OCI-LY3 (cell line): ENCODE data around the gene EPS8.

Experiments
- H2AFZ ChIP-seq: fragments of 200-600, 300-600 bp; shearing (Covaris generic); 2 replicates; pipeline ENCODE4 v1.6.0; 2014; ENCODE audit warnings: antibody characterized with exemption, low read depth, low read length
- H3K27ac ChIP-seq: fragments of 200-600, 300-600 bp; sonication (generic); 2 replicates; pipeline ENCODE4 v1.5.1; 2014; ENCODE audit warnings: mild to moderate bottlenecking, low read length, moderate library complexity, mixed read lengths
- H3K27me3 ChIP-seq: fragments of 200-600, 300-600 bp; sonication (generic); 2 replicates; pipeline ENCODE4 v1.6.1; 2014; ENCODE audit warnings: low read depth, low read length, mixed read lengths
- H3K36me3 ChIP-seq: fragments of 200-600, 300-600 bp; sonication (generic); replicated peaks from 2 replicates; pipeline ENCODE3; 2014; ENCODE audit warnings: low read depth, low read length, mixed read lengths
- H3K4me1 ChIP-seq: fragments of 300-600, 200-600 bp; sonication (generic); 2 replicates; pipeline ENCODE4 v1.6.1; 2014; ENCODE audit warnings: low read length, mixed read lengths
- H3K4me2 ChIP-seq: fragments of 200-600, 300-600 bp; sonication (generic); 2 replicates; pipeline ENCODE4 v1.6.1; 2014; ENCODE audit warnings: low read length, mixed read lengths
- H3K4me3 ChIP-seq: fragments of 300-600, 200-600 bp; sonication (generic); 2 replicates; pipeline ENCODE4 v1.5.1; 2014; ENCODE audit warnings: antibody characterized with exemption, mild to moderate bottlenecking, low read length, moderate library complexity
- H3K79me2 ChIP-seq: fragments of 300-600, 200-600 bp; shearing (Covaris generic); 2 replicates; pipeline ENCODE4 v1.6.1; 2014; ENCODE audit warnings: mild to moderate bottlenecking, low read length, mixed read lengths
- H3K9ac ChIP-seq: fragments of 300-600, 200-600 bp; shearing (Covaris generic); 2 replicates; pipeline ENCODE4 v1.6.0; 2014; ENCODE audit warnings: mild to moderate bottlenecking, low read length, moderate library complexity
- H3K9me3 ChIP-seq: fragments of 200-600, 300-600 bp; shearing (Covaris generic); 2 replicates; pipeline ENCODE4 v1.6.1; 2014; ENCODE audit warnings: low read length, mixed read lengths; ENCODE audit not compliant: insufficient read depth
- H4K20me1 ChIP-seq: fragments of 200-600, 300-600 bp; sonication (generic); 2 replicates; pipeline ENCODE4 v1.6.1; 2016; ENCODE audit warnings: low read length, mixed read lengths; ENCODE audit not compliant: insufficient read depth
- EZH2phosphoT487 ChIP-seq: fragments of 200-600 bp; shearing (Covaris generic); IDR thresholded peaks from 2 replicates; pipeline ENCODE4 v1.6.1; 2018; ENCODE audit warnings: antibody characterized with exemption, mixed run types, low read depth
- TF ChIP-seq, protein P1 (sequence below): fragments of 200-600, 300-600 bp; sonication (generic); IDR thresholded peaks from 2 replicates; pipeline ENCODE4 v1.5.1; 2014; ENCODE audit warnings: antibody characterized with exemption, low read length, low read depth

EPS8 gene

DNA sequence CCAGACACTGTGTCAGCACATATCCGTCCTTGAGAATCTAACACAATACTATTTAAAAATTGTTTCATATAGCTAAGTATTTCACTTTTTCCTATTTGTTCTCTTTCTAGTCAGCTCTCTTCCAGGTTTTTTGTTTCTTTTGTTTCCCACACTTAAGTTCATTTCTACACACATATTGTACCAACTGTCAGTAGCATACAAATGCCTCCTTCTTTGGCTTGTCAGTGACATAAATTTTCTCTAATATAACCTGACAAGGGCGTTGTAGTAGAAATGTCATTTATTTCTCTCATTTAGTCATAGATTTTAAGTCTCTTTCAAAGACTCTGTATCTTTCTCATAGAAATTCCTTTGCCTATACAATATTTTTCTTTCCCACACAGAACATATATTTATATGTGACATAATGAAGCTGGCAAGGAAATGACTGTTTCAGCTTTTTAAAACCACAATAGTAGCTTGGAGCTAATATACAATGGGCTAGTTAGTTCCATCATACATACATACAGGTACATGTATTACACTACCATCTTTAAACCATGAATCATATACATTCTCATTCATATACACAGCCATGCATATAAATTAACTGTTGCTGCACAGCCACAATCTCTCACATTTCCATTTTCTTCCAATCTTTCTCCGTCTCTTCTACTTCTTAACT, 42.3 kb upstream of the EPS8 start:
- TF ChIP-seq, protein P1, sequence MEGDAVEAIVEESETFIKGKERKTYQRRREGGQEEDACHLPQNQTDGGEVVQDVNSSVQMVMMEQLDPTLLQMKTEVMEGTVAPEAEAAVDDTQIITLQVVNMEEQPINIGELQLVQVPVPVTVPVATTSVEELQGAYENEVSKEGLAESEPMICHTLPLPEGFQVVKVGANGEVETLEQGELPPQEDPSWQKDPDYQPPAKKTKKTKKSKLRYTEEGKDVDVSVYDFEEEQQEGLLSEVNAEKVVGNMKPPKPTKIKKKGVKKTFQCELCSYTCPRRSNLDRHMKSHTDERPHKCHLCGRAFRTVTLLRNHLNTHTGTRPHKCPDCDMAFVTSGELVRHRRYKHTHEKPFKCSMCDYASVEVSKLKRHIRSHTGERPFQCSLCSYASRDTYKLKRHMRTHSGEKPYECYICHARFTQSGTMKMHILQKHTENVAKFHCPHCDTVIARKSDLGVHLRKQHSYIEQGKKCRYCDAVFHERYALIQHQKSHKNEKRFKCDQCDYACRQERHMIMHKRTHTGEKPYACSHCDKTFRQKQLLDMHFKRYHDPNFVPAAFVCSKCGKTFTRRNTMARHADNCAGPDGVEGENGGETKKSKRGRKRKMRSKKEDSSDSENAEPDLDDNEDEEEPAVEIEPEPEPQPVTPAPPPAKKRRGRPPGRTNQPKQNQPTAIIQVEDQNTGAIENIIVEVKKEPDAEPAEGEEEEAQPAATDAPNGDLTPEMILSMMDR, result no peak
- no peak for TF ChIP-seq EZH2phosphoT487
- Histone ChIP-seq H3K9me3 (no peaks in the 10 kb centered on the region), H3K27ac (no peak overlapping the region), H3K79me2 (no peaks in the 10 kb centered on the region), H3K27me3 (no peaks in the 10 kb centered on the region), H4K20me1 (no peaks in the 10 kb centered on the region), H3K9ac (no peak overlapping the region), H3K36me3 (no peaks in the 10 kb centered on the region), H3K4me2 (no peak overlapping the region), H3K4me1 (no peaks in the 10 kb centered on the region), H3K4me3 (no peak overlapping the region), H2AFZ (no peak overlapping the region)

DNA sequence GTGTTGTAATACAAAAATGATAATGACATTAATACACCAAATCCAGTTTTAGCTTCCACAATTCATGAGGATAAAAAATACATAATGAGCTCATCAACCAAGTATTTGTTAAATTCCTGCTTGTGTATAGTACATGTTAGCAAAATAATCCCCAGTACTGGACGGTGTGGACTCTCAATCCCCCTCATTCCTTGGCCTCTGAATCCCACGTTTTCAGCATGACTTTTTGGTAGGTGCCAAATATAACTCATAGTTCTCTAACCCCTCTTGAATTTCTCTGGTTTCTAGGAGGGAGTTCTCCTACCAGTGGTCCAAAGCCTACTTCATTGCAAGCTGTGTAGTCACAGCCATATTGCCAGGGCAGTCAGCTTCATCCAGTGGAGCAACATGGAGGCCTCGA, 41.4 kb upstream of the EPS8 start:
- no peak overlapping the region for H3K27ac ChIP-seq
- no peaks in the 10 kb centered on the region for H3K79me2 ChIP-seq
- H3K4me3 ChIP-seq, result no peak overlapping the region
- H2AFZ ChIP-seq, result no peak overlapping the region
- no peaks in the 10 kb centered on the region for H3K27me3 ChIP-seq
- no peaks in the 10 kb centered on the region for H3K9me3 ChIP-seq
- H3K4me1 ChIP-seq, result no peaks in the 10 kb centered on the region
- no peak overlapping the region for H3K4me2 ChIP-seq
- H3K36me3 ChIP-seq, result no peaks in the 10 kb centered on the region
- TF ChIP-seq, protein P1, result no peak
- H3K9ac ChIP-seq, result no peak overlapping the region
- H4K20me1 ChIP-seq, result no peaks in the 10 kb centered on the region

DNA sequence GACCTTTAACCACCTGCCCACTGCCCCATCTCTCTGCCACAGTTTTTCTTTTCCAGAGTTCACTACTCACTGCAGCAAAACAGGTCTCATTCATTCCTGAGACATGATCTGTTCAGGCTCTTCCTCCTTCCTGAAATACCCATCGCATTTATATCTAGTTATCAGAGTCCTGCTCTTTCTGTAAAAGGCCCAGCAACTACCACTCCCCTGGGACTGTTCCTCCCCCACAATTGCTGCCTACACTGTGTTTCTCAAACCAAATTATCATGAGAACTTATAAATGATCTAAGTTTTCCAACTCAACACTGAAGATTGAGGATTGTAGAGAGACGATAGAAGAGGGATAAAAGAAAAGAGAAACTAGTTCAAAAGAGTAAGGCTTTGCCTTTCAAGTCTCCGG, 40.8 kb upstream of the EPS8 start:
- Histone ChIP-seq H3K4me1 (no peaks in the 10 kb centered on the region), H3K27me3 (no peaks in the 10 kb centered on the region), H2AFZ (no peak overlapping the region), H3K79me2 (no peaks in the 10 kb centered on the region), H4K20me1 (no peaks in the 10 kb centered on the region), H3K36me3 (no peaks in the 10 kb centered on the region), H3K9ac (no peak overlapping the region), H3K9me3 (no peaks in the 10 kb centered on the region), H3K4me3 (no peak overlapping the region), H3K27ac (no peak overlapping the region), H3K4me2 (no peak overlapping the region)
- TF ChIP-seq, protein P1, result no peak
- TF ChIP-seq EZH2phosphoT487, result no peak

DNA sequence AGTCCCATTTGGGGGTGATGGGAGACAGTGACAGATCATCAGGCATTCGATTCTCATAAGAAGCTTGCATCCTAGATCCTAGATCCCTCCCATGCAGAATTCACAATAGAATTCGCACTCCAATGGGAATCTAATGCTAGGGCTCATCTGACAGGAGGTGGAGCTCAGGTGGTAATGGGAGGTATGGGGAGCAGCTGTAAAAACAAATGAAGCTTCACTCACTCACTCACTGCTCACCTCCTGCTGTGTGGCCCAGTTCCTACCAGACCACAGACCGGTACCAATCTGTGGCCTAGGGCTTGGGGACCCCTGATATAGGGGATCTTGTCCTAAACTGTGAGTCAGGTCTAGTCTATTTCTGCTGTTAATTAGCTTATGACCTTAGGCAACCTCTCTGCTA, 40.1 kb upstream of the EPS8 start:
- no peaks in the 10 kb centered on the region for H3K79me2 ChIP-seq
- H3K9me3 ChIP-seq, result no peaks in the 10 kb centered on the region
- H3K4me1 ChIP-seq, result no peaks in the 10 kb centered on the region
- H3K27ac ChIP-seq, result no peak overlapping the region
- H4K20me1 ChIP-seq, result no peaks in the 10 kb centered on the region
- no peaks in the 10 kb centered on the region for H3K27me3 ChIP-seq
- H3K4me3 ChIP-seq, result no peak overlapping the region
- H3K4me2 ChIP-seq, result no peak overlapping the region
- H3K9ac ChIP-seq, result no peak overlapping the region
- H3K36me3 ChIP-seq, result no peaks in the 10 kb centered on the region
- no peak overlapping the region for H2AFZ ChIP-seq
- TF ChIP-seq, protein P1, result no peak
- no peak for TF ChIP-seq EZH2phosphoT487
